Measurements from ENCODE around the gene ADPRS.

- TF ChIP-seq CTCF (conservative IDR thresholded peaks at IDR 0.05; ENCODE audit: low read depth in 2 of 2) (no peak), EZH2 (IDR thresholded peaks at IDR 0.05; ENCODE audit: low read depth, unreplicated experiment) (no peak), STAT1 (IDR thresholded peaks at IDR 0.05; ENCODE audit: unreplicated experiment) (no peak), POLR2AphosphoS5 (IDR thresholded peaks at IDR 0.05; ENCODE audit: low read depth) (no peak), ZNF462 (CRISPR knock-in tag; IDR thresholded peaks at IDR 0.05) (no peak)
These were observed 12.9 kb downstream of the ADPRS start for GRCh38 chr1:36101546-36101945.

All from GM23338 (cell line).